WERI-Rb-1 (cell line): ENCODE measurements around the gene STT3A.
A peak's percentile ranks its signal among the peaks of the same experiment; 100 is the strongest.
"Not testable (repeated sequence)": the region's sequence is repeated elsewhere in the genome, so short reads cannot be mapped to it uniquely, and the experiment has no call there.

Experiments used
- DNase-seq: peaks from one replicate; pipeline ENCODE4 v3.0.0-alpha.2; 2020
- H3K27ac ChIP-seq: fragments of 250-450 bp; sonication (Bioruptor Pico); 2 replicates; pipeline ENCODE4 v1.5.1; 2020; ENCODE audit warnings: mild to moderate bottlenecking, moderate library complexity
- H3K27me3 ChIP-seq: fragments of 250-450 bp; sonication (Bioruptor Pico); 2 replicates; pipeline ENCODE4 v1.5.1; 2021; ENCODE audit warnings: mild to moderate bottlenecking, low read depth, moderate library complexity; ENCODE audit not compliant: insufficient read depth, severe bottlenecking
- H3K36me3 ChIP-seq: fragments of 250-450 bp; sonication (Bioruptor Pico); 2 replicates; pipeline ENCODE4 v1.5.1; 2020; ENCODE audit warnings: mild to moderate bottlenecking, moderate library complexity
- H3K4me3 ChIP-seq: 2 replicates; pipeline ENCODE4 v1.5.1; 2011; ENCODE audit warnings: low read depth, mild to moderate bottlenecking, control low read depth, low read length
- H3K9me3 ChIP-seq: fragments of 250-450 bp; sonication (Bioruptor Pico); 2 replicates; pipeline ENCODE4 v1.5.1; 2021; ENCODE audit warnings: mild to moderate bottlenecking, moderate library complexity; ENCODE audit not compliant: severe bottlenecking
- TF ChIP-seq, protein P1 (sequence below): IDR thresholded peaks from 2 replicates; pipeline ENCODE4 v1.5.1; 2011; ENCODE audit warnings: low read depth, mild to moderate bottlenecking, control low read depth, inconsistent platforms, low read length

Gene STT3A

DNA sequence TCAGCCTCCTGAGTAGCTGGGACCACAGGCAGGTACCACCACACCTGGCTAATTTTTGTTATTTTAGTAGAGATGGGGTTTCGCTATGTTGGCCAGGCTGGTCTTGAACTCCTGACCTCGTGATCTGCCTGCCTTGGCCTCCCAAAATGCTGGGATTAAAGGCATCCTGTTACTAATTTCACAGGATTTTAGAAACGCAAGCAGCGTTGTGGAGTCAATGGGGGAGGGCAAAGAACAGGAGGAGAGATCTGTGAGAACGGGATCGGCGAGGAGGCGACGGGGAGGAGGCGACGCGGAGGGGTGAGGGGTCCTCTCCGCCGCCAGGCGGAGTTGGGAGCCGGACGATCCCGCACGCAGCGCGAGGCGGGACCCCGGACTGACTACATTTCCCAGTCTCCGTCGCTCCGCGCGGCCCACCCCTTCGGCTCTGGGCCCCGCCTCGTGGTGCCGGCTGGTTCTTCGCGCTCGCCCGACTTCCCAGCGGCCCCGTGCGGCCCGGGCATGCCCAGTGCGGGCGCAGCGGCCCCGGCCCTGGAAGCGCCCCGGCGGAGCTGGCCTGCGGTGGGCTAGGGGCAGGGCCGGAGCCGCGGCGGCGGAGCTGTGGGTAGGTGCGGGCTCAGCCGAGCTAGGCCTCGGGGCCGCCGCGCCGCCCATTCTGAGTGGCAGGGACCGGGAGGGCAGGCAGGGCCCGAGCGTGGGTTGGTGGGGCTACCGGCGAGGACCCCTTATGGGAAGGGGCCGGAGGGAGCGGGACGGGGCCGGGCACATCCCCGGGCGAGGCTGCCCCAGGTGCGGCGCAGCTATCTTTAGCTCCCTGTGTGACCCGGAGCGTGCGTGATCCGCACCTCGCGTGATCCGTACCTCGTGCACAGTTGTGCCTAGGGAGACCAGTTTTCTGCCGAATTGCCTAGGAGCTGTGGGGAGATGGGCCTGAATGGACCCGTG is 23.4 kb upstream of the STT3A start, which contains the start of gene EI24:
TSS of gene EI24 (plus strand) at position 508 of the 945 bp plus-strand sequence. CDS start 3,051 bp downstream, outside the sequence.
- peak; percentile 95 for DNase-seq
- H3K36me3 ChIP-seq: peaks cover 14% of the 10 kb centered on the region
- no peaks in the 10 kb centered on the region for H3K9me3 ChIP-seq
- H3K27ac ChIP-seq: peak within 1 kb of the TSS; percentile 90
- TF ChIP-seq, protein P1, sequence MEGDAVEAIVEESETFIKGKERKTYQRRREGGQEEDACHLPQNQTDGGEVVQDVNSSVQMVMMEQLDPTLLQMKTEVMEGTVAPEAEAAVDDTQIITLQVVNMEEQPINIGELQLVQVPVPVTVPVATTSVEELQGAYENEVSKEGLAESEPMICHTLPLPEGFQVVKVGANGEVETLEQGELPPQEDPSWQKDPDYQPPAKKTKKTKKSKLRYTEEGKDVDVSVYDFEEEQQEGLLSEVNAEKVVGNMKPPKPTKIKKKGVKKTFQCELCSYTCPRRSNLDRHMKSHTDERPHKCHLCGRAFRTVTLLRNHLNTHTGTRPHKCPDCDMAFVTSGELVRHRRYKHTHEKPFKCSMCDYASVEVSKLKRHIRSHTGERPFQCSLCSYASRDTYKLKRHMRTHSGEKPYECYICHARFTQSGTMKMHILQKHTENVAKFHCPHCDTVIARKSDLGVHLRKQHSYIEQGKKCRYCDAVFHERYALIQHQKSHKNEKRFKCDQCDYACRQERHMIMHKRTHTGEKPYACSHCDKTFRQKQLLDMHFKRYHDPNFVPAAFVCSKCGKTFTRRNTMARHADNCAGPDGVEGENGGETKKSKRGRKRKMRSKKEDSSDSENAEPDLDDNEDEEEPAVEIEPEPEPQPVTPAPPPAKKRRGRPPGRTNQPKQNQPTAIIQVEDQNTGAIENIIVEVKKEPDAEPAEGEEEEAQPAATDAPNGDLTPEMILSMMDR: peak; percentile 90
- no peaks in the 10 kb centered on the region for H3K27me3 ChIP-seq
- H3K4me3 ChIP-seq: peak within 1 kb of the TSS; percentile 70

- Histone ChIP-seq H3K36me3 (peaks cover 21% of the 10 kb centered on the region), H3K4me3 (peak overlapping the region; percentile 70), H3K9me3 (no peaks in the 10 kb centered on the region), H3K27me3 (no peaks in the 10 kb centered on the region), H3K27ac (peak overlapping the region; percentile 90)
- no peak for DNase-seq
- TF ChIP-seq, protein P1: no peak
These were observed 22.6 kb upstream of the STT3A start for GRCh38 chr11:125569915-125570621.

DNA sequence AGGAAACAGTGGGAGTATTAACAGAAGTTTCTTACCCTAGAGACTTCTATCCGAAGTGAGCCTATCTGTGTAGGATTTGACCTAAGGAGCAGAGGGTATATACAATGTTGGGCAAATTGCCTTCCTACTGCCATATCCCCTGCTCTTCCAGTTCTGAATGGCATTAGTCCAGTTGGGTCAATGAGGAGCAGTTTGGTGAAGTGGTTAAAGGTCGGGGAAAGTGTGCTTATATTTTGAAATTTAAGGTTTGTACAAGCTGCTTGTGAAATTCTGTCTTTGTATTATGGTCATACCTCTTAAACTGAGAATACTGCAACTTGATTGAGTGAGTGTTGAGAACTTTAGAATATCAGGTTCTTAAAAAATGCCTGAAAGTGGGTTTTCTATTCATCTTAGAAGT is 21.7 kb upstream of the STT3A start:
- Histone ChIP-seq H3K27ac (no peak overlapping the region), H3K4me3 (no peak overlapping the region)
- TF ChIP-seq, protein P1: no peak

GRCh38 chr11:125572916-125573315 is 19.7 kb upstream of the STT3A start:
- Histone ChIP-seq H3K9me3 (no peaks in the 10 kb centered on the region), H3K27me3 (no peaks in the 10 kb centered on the region), H3K27ac (no peak overlapping the region), H3K36me3 (peaks cover 47% of the 10 kb centered on the region), H3K4me3 (no peak overlapping the region)
- TF ChIP-seq, protein P1: no peak
- DNase-seq: no peak

More for the DNA sequence above, 21.7 kb upstream of the STT3A start:
- no peak for DNase-seq
- H3K9me3 ChIP-seq: no peaks in the 10 kb centered on the region
- H3K27me3 ChIP-seq: no peaks in the 10 kb centered on the region
- H3K36me3 ChIP-seq: peaks cover 28% of the 10 kb centered on the region

DNA sequence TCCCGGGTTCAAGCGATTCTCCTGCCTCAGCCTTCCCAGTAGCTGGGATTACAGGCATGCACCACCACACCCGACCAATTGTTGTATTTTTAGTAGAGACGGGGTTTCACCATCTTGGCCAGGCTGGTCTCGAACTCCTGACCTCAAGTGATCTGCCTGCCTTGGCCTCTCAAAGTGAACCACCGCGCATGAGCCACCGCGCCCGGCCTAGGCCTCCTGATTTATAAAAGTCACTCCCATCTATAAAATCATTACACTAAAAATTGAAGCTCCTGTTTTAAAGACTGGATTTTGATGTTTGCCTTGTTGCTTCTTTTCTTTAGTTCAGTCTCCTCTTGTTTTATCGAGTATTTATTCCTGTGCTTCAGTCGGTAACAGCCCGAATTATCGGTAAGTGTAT is 15.5 kb upstream of the STT3A start:
- H3K4me3 ChIP-seq, DNase-seq, H3K27ac ChIP-seq, H3K9me3 ChIP-seq, H3K27me3 ChIP-seq: not testable (repeated sequence)
- H3K36me3 ChIP-seq: peaks cover 76% of the 10 kb centered on the region

DNA sequence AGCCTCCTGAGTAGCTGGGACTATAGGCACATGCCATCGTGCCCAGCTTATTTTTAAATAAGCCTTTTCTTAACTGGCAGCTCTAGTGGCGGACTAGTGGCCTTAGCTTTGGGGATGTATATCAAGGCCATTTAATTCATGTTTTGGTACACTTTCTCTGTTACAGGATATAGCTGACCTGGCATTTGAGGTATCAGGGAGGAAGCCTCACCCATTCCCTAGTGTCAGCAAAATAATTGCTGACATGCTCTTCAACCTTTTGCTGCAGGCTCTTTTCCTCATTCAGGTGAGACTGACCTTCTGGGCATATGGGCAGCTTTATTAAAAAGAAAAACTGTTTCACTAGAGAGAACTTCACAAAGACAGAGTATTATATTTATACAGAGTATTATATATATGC is 13.9 kb upstream of the STT3A start:
- Histone ChIP-seq H3K9me3 (no peaks in the 10 kb centered on the region), H3K27me3 (no peaks in the 10 kb centered on the region), H3K36me3 (peaks cover 83% of the 10 kb centered on the region), H3K4me3 (no peak overlapping the region), H3K27ac (no peak overlapping the region)
- TF ChIP-seq, protein P1: no peak
- DNase-seq: no peak
